Inferior parietal cortex (tissue), 1 donor: ENCODE results near the gene RRAGB.
"Not testable (repeated sequence)": the region's sequence is repeated elsewhere in the genome, so short reads cannot be mapped to it uniquely, and the experiment has no call there.

ENCODE experiments used
- DNase-seq: peaks from one replicate; pipeline ENCODE4 v3.0.0-alpha.2; 2016; ENCODE audit errors: extremely low spot score

RRAGB gene, protein sequence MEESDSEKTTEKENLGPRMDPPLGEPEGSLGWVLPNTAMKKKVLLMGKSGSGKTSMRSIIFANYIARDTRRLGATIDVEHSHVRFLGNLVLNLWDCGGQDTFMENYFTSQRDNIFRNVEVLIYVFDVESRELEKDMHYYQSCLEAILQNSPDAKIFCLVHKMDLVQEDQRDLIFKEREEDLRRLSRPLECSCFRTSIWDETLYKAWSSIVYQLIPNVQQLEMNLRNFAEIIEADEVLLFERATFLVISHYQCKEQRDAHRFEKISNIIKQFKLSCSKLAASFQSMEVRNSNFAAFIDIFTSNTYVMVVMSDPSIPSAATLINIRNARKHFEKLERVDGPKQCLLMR

DNA sequence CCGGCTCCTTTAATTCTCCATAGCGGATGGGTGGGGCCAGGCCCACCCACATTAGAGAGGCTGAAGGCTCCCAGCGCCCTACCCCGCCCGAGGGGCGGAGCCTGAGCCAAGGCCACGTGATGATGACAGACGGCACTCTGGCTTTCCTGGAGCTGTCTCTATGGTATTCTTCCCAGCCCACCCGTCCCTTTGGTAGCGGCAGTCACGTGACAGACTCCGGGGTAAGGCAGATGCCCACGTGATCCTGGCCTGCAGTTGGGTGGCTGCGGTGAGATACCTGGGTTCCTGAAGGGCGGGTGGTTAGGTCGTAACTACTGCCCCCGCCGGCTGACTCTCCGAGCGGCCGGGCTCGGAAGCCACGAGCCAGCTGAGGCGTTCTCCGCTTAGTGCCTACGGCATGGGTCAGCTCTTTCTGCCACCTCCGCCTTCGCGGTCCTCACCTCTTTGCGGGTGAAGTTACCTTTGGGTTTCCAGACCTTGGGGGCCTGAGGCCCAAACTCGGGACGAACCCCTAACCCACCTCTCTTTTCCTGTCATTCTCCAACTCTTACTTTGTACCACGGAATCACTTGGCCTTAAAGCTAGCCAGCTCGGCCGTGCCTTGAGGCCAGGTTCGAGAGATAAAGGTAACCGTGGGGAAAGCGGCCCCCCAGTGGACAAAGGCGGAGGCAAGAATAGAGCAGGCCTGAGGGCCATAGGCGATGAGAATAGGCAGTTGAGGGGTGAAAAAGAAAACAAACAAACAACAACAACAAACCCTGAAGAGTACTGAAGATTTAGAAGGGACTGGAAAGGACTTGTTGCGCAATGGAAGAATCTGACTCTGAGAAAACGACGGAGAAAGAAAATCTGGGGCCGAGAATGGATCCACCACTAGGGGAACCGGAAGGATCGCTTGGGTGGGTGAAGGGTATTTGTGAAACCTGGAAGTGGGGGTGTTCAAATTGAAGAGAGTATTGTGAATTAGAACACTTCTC lies at the start of gene RRAGB:
Gene RRAGB (plus strand): TSS at position 229 of the 977 bp plus-strand sequence. CDS start 579 bp downstream, at position 808.
- DNase-seq, result peak; percentile 89

- DNase-seq, result no peak
Observed at GRCh38 chrX:55668084-55668483, 49.5 kb upstream of the RRAGB start.

- not testable (repeated sequence) for DNase-seq
Observed at GRCh38 chrX:55688579-55688978, 29.0 kb upstream of the RRAGB start.

GRCh38 chrX:55695227-55696018 lies 22.1 kb upstream of the RRAGB start:
- no peak for DNase-seq

- DNase-seq, result no peak
Observed at GRCh38 chrX:55697381-55697780, 20.2 kb upstream of the RRAGB start.

- DNase-seq, result no peak
Observed at GRCh38 chrX:55702671-55703070, 14.9 kb upstream of the RRAGB start.

- DNase-seq, result not testable (repeated sequence)
Observed at GRCh38 chrX:55703436-55703835, 14.1 kb upstream of the RRAGB start.

- DNase-seq, result not testable (repeated sequence)
Observed at GRCh38 chrX:55705066-55705465, 12.5 kb upstream of the RRAGB start.

DNA sequence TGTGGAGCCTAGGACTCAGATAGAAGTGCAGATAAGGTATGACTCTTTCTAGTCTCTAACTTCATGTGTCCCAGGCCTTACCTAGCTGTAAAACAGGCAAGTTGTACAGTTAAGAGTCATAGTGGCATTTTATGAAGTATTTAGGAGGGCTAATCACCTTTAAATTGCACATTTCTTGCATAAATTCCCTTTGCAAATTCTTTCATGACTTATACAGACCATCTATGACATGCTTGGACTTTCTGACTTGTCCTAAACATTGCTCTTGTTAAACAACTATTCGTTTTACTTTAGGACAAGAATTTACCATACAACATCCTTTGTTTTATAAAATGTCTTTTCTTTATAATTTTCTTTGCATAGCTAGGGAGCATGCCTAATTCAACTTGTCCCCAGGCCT lies 7.8 kb upstream of the RRAGB start:
- DNase-seq, result no peak

GRCh38 chrX:55710701-55711100 lies 6.8 kb upstream of the RRAGB start:
- no peak for DNase-seq

DNA sequence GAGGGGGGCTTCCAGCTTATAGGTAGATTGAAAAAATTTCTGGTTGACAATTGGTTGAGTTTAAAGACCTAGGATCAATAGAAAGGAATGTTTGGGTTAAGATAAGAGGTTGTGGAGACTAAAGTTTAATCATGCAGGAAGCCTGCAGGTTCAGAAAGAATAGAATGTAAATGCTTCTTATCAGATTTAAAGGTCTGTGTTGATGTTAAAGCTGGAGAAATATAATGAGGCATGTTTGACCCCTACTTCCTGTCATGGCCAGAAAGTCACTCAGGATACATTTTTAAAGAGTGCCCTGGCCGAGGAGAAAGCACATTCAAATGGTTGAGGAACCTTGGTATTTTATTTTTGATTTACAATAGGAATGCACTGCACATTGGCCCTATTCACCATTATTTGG lies 3.9 kb upstream of the RRAGB start:
- DNase-seq, result no peak

DNA sequence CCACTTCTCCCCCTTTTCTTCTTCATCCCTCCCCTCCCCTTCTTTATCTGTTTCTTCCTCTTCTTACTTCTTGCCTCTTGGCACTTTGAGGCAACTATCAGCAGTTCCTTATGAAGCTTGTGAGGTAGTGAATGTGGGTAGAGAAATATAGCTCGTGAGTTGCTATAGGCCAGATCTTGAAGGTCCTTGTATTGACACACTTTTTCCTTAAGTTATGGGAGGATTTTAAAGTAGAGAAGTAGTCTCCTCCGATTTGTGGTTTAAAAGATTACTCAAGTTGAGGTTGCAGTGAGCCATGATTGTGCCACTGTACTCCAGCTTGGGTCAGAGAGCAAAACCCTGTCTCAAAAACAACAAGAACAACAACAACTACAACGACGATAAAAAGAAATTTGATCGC lies 3.4 kb upstream of the RRAGB start:
- no peak for DNase-seq

- no peak for DNase-seq
Observed at GRCh38 chrX:55715847-55716246, 1.7 kb upstream of the RRAGB start.

GRCh38 chrX:55716937-55717336 lies 612 bp upstream of the RRAGB start:
- no peak for DNase-seq

GRCh38 chrX:55731826-55732225 lies 14.3 kb downstream of the RRAGB start:
- DNase-seq, result no peak

GRCh38 chrX:55738969-55739368 lies 21.4 kb downstream of the RRAGB start:
- DNase-seq, result no peak

- DNase-seq, result no peak
Observed at GRCh38 chrX:55742649-55743048, 25.1 kb downstream of the RRAGB start.

- not testable (repeated sequence) for DNase-seq
Observed at GRCh38 chrX:55748463-55748862, 30.9 kb downstream of the RRAGB start.

- no peak for DNase-seq
Observed at GRCh38 chrX:55750256-55750655, 32.7 kb downstream of the RRAGB start.

- no peak for DNase-seq
Observed at GRCh38 chrX:55754861-55755294, 37.3 kb downstream of the RRAGB start.

DNA sequence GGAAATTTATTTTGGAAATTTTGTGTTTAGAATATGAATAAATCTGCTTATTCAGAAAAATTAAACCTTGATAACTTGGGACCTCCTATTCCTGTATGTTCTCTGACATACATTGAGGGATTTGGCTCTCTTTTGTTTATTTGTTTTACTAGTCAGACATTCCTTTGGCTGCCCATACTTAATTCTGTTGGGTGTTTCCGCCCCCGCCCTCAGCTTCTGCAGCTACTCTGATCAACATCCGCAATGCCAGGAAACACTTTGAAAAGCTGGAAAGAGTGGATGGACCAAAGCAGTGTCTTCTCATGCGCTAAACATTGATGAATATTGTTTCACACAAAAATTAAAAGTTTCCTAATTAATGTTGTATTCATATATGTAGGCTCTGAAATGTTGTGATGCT lies 40.5 kb downstream of the RRAGB start:
- no peak for DNase-seq

- DNase-seq, result no peak
Observed at GRCh38 chrX:55759478-55759877, 41.9 kb downstream of the RRAGB start.
